Hepatocyte (in vitro differentiated cells): Measurements from ENCODE around the gene RPS6KA2. TPM values are rescaled to one million over a fixed set of nuclear protein-coding genes. Genes with fewer than 3 reads are reported as not detected.

ENCODE experiments used
- DNase-seq: peaks from one replicate; pipeline ENCODE4 v3.0.0-alpha.2; 2016; ENCODE audit warnings: low spot score
- H2AFZ ChIP-seq: fragments of 200-600 bp; sonication (generic); 2 replicates; pipeline ENCODE4 v1.6.0; 2016; ENCODE audit warnings: antibody characterized with exemption, mild to moderate bottlenecking
- H3K27ac ChIP-seq: fragments of 200-600 bp; sonication (generic); 2 replicates; pipeline ENCODE4 v1.5.1; 2016; ENCODE audit warnings: mild to moderate bottlenecking
- H3K27me3 ChIP-seq: fragments of 200-600 bp; sonication (generic); 2 replicates; pipeline ENCODE4 v1.6.1; 2016
- H3K36me3 ChIP-seq: fragments of 200-600 bp; sonication (generic); replicated peaks from 2 replicates; pipeline ENCODE4 v1.5.1; 2016; ENCODE audit warnings: low read depth; ENCODE audit not compliant: insufficient read depth
- H3K4me1 ChIP-seq: fragments of 200-600 bp; sonication (generic); 2 replicates; pipeline ENCODE4 v1.5.1; 2016; ENCODE audit warnings: mild to moderate bottlenecking, moderate library complexity; ENCODE audit not compliant: insufficient read depth
- H3K4me2 ChIP-seq: fragments of 200-600 bp; sonication (generic); 2 replicates; pipeline ENCODE4 v1.6.0; 2016
- H3K4me3 ChIP-seq: fragments of 200-600 bp; sonication (generic); 2 replicates; pipeline ENCODE4 v1.5.1; 2016; ENCODE audit warnings: mild to moderate bottlenecking
- H3K79me2 ChIP-seq: fragments of 200-600 bp; sonication (generic); 2 replicates; pipeline ENCODE4 v1.6.0; 2017; ENCODE audit warnings: mild to moderate bottlenecking
- H3K9me2 ChIP-seq: fragments of 200-600 bp; sonication (generic); replicated peaks from 2 replicates; pipeline ENCODE4 v1.6.0; 2017; ENCODE audit warnings: mild to moderate bottlenecking; ENCODE audit not compliant: insufficient read depth
- H3K9me3 ChIP-seq: fragments of 200-600 bp; sonication (generic); 2 replicates; pipeline ENCODE4 v1.5.1; 2016; ENCODE audit warnings: low read depth, mild to moderate bottlenecking
- H4K20me1 ChIP-seq: fragments of 200-600 bp; sonication (generic); 2 replicates; pipeline ENCODE4 v1.6.0; 2016; ENCODE audit warnings: mild to moderate bottlenecking; ENCODE audit not compliant: insufficient read depth, poor library complexity, severe bottlenecking
- CTCF ChIP-seq: fragments of 200-600 bp; sonication (generic); IDR thresholded peaks from 2 replicates; pipeline ENCODE4 v1.5.1; 2016; ENCODE audit warnings: antibody characterized with exemption, mild to moderate bottlenecking; ENCODE audit not compliant: poor library complexity
- EZH2 ChIP-seq: fragments of 200-600 bp; sonication (generic); IDR thresholded peaks from 2 replicates; pipeline ENCODE4 v1.6.1; 2016; ENCODE audit warnings: antibody characterized with exemption, mild to moderate bottlenecking, borderline replicate concordance
- EZH2phosphoT487 ChIP-seq: fragments of 200-600 bp; sonication (generic); IDR thresholded peaks from one replicate; pipeline ENCODE4 v1.6.1; 2018; ENCODE audit warnings: antibody characterized with exemption, mild to moderate bottlenecking, low read depth, moderate library complexity; ENCODE audit not compliant: unreplicated experiment, severe bottlenecking
- WGBS: methylation state at CpG from one replicate; pipeline ENCODE4 v1.1.6; 2016; ENCODE audit warnings: low lambda C conversion rate; ENCODE audit errors: missing lambda C conversion rate; 5-methylcytosine and 5-hydroxymethylcytosine counted together
- polyA plus RNA-seq: library from polyadenylated mRNA; unstranded; fragments of >200 nt; fragmentation: Nextera tagmentation; extraction: Ambion mirVana; gene quantifications from 2 replicates; pipeline ENCODE4 v1.2.1, GENCODE V29; 2016
- total RNA-seq: library from RNA; depleted of rRNA; stranded (reverse); fragments of >200 nt; gene quantifications from 2 replicates; pipeline ENCODE4 v1.2.3, GENCODE V29; 2014

The RPS6KA2 gene
- total and polyA plus RNA-seq, 2 experiments from 2014 or later = 27.7 to 29.2 TPM

- Histone ChIP-seq H3K79me2 (no peaks in the 10 kb centered on the region), H2AFZ (no peak overlapping the region), H3K36me3 (no peaks in the 10 kb centered on the region), H3K27ac (no peak overlapping the region), H4K20me1 (no peaks in the 10 kb centered on the region), H3K9me3 (no peaks in the 10 kb centered on the region), H3K9me2 (no peaks in the 10 kb centered on the region), H3K4me3 (no peak overlapping the region), H3K27me3 (no peaks in the 10 kb centered on the region), H3K4me2 (no peak overlapping the region), H3K4me1 (no peaks in the 10 kb centered on the region)
- WGBS = 96% methylated on average over 15 of the region's 15 CpGs
- no peak for DNase-seq
- no peak for TF ChIP-seq EZH2phosphoT487
- TF ChIP-seq EZH2 = no peak
- TF ChIP-seq CTCF = no peak
These were observed 207.3 kb downstream of the RPS6KA2 start for GRCh38 chr6:166419717-166420116.

GRCh38 chr6:166419286-166419685 lies 207.8 kb downstream of the RPS6KA2 start:
- WGBS = 93% methylated on average over 7 of the region's 7 CpGs
- H2AFZ ChIP-seq = no peak overlapping the region
- no peaks in the 10 kb centered on the region for H3K4me1 ChIP-seq
- no peak overlapping the region for H3K4me2 ChIP-seq
- H4K20me1 ChIP-seq = no peaks in the 10 kb centered on the region
- no peaks in the 10 kb centered on the region for H3K9me3 ChIP-seq
- no peak for DNase-seq
- no peaks in the 10 kb centered on the region for H3K36me3 ChIP-seq
- no peak overlapping the region for H3K27ac ChIP-seq
- no peaks in the 10 kb centered on the region for H3K27me3 ChIP-seq
- H3K4me3 ChIP-seq = no peak overlapping the region
- TF ChIP-seq CTCF (no peak), EZH2 (no peak), EZH2phosphoT487 (no peak)
- no peaks in the 10 kb centered on the region for H3K9me2 ChIP-seq
- no peaks in the 10 kb centered on the region for H3K79me2 ChIP-seq

DNA sequence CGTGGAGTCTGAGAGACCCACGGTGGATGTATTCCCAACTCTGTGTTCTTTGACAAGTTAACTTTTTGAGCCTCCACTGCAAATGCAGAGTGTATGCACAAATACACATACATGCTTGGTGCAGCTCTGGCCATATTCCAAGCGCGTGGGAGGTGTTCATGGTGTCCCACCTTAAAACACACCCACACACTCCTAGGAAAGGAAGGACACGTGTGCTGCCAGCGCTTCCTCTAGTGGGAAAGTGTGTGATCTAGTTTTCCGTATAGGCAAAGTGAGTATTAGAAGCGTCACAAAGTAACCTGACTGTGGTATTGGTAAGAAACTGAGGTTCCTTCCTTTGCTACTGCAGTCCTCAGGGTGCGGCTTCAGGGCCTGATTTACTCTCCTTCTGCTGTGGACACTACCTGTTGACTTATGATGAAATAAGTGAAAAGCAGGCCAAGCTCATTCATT lies 208.3 kb downstream of the RPS6KA2 start:
- no peak overlapping the region for H2AFZ ChIP-seq
- no peak overlapping the region for H3K4me3 ChIP-seq
- H3K9me2 ChIP-seq = no peaks in the 10 kb centered on the region
- no peaks in the 10 kb centered on the region for H3K4me1 ChIP-seq
- H3K27me3 ChIP-seq = no peaks in the 10 kb centered on the region
- no peak overlapping the region for H3K27ac ChIP-seq
- no peaks in the 10 kb centered on the region for H3K36me3 ChIP-seq
- no peaks in the 10 kb centered on the region for H3K9me3 ChIP-seq
- H4K20me1 ChIP-seq = no peaks in the 10 kb centered on the region
- TF ChIP-seq CTCF (no peak), EZH2 (no peak), EZH2phosphoT487 (no peak)
- no peak overlapping the region for H3K4me2 ChIP-seq
- H3K79me2 ChIP-seq = no peaks in the 10 kb centered on the region
- DNase-seq = no peak
- WGBS = 96% methylated on average over 9 of the region's 9 CpGs

DNA sequence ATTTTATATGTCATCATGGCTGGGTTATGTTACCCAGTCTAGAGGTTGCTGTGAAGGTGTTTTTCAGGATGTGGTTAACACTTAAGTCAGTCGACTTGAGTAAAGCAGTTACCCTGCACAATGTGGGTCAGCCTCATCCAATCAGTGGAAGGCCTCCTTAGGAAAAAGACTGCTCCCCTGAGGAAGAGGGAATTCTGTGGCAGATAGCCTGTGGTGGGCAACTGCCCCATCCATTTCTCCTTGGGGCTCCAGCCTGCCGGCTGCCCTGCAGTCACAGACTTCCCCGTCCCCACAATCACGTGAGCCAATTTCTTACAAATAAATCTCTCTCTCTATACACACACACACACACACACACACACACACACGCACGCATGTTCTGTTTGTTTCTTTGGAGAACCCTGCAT lies 209.8 kb downstream of the RPS6KA2 start:
- no peaks in the 10 kb centered on the region for H4K20me1 ChIP-seq
- no peaks in the 10 kb centered on the region for H3K4me1 ChIP-seq
- H3K9me2 ChIP-seq = no peaks in the 10 kb centered on the region
- H3K36me3 ChIP-seq = no peaks in the 10 kb centered on the region
- H3K4me3 ChIP-seq = no peak overlapping the region
- H3K4me2 ChIP-seq = no peak overlapping the region
- TF ChIP-seq EZH2phosphoT487 (no peak), EZH2 (no peak), CTCF (no peak)
- H3K27me3 ChIP-seq = no peaks in the 10 kb centered on the region
- no peak for DNase-seq
- WGBS = 96% methylated on average over 6 of the region's 6 CpGs
- no peaks in the 10 kb centered on the region for H3K9me3 ChIP-seq
- H2AFZ ChIP-seq = no peak overlapping the region
- H3K79me2 ChIP-seq = no peaks in the 10 kb centered on the region
- no peak overlapping the region for H3K27ac ChIP-seq
